Osteocyte (in vitro differentiated cells): ENCODE measurements around the gene NGEF. TPM values are rescaled to one million over a fixed set of nuclear protein-coding genes. Genes with fewer than 3 reads are reported as not detected.

Experiments used
- DNase-seq: peaks from one replicate; pipeline ENCODE4 v3.0.0; 2021; ENCODE audit warnings: mixed read lengths; ENCODE audit not compliant: unreplicated experiment; ENCODE audit errors: extremely low spot score
- H3K27ac Mint-ChIP-seq: one replicate; pipeline ENCODE4 v1.8.0; 2021; ENCODE audit warnings: mild to moderate bottlenecking, mixed read lengths; ENCODE audit not compliant: unreplicated experiment
- H3K27me3 Mint-ChIP-seq: one replicate; pipeline ENCODE4 v1.8.0; 2021; ENCODE audit warnings: mixed read lengths; ENCODE audit not compliant: unreplicated experiment
- H3K36me3 Mint-ChIP-seq: one replicate; pipeline ENCODE4 v1.8.0; 2021; ENCODE audit warnings: mixed read lengths; ENCODE audit not compliant: unreplicated experiment
- H3K4me1 Mint-ChIP-seq: one replicate; pipeline ENCODE4 v1.8.0; 2021; ENCODE audit warnings: mixed read lengths; ENCODE audit not compliant: unreplicated experiment
- H3K4me3 Mint-ChIP-seq: one replicate; pipeline ENCODE4 v1.8.0; 2021; ENCODE audit warnings: mild to moderate bottlenecking, moderate library complexity, mixed read lengths; ENCODE audit not compliant: unreplicated experiment
- H3K9me3 Mint-ChIP-seq: one replicate; pipeline ENCODE4 v1.8.0; 2021; ENCODE audit warnings: mixed read lengths; ENCODE audit not compliant: unreplicated experiment
- total RNA-seq: library from RNA; stranded (reverse); gene quantifications from 2 replicates; pipeline ENCODE4 v1.2.1, GENCODE V29; 2021
- TF ChIP-seq, protein P1 (sequence below): fragments of 200-600 bp; sonication (generic); IDR thresholded peaks from 2 replicates; pipeline ENCODE4 v1.5.0; 2021; ENCODE audit warnings: antibody characterized with exemption, mild to moderate bottlenecking, moderate library complexity

NGEF gene
- total RNA-seq, 1 donor from 2014 or later = 0.27 TPM

DNA sequence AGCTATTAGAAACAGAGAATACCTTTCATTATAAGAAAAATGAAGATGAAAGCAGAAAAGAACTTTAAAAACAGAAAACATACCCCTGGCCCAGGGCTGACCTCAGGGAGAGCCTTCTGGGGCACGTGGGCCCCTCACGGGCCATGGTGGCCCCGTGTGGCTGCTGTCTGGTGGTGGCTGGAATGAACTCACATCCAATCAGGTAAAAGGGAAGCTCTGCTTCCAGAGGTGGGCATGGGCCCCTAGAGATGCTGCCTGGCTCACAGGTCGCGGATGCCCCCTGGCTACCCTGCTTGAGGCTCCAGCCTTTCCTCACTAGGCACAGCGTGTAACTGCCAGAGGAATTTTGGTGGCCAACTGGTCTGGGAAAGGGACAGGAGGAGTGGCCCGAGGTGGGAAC is 126.4 kb downstream of the NGEF start:
- Mint-ChIP-seq H3K27ac (no peak overlapping the region), H3K4me1 (peaks cover 10% of the 10 kb centered on the region), H3K4me3 (no peak overlapping the region), H3K27me3 (no peaks in the 10 kb centered on the region), H3K36me3 (no peaks in the 10 kb centered on the region), H3K9me3 (no peaks in the 10 kb centered on the region)
- TF ChIP-seq, protein P1, sequence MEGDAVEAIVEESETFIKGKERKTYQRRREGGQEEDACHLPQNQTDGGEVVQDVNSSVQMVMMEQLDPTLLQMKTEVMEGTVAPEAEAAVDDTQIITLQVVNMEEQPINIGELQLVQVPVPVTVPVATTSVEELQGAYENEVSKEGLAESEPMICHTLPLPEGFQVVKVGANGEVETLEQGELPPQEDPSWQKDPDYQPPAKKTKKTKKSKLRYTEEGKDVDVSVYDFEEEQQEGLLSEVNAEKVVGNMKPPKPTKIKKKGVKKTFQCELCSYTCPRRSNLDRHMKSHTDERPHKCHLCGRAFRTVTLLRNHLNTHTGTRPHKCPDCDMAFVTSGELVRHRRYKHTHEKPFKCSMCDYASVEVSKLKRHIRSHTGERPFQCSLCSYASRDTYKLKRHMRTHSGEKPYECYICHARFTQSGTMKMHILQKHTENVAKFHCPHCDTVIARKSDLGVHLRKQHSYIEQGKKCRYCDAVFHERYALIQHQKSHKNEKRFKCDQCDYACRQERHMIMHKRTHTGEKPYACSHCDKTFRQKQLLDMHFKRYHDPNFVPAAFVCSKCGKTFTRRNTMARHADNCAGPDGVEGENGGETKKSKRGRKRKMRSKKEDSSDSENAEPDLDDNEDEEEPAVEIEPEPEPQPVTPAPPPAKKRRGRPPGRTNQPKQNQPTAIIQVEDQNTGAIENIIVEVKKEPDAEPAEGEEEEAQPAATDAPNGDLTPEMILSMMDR = no peak
- no peak for DNase-seq

GRCh38 chr2:232886176-232886575 is 126.9 kb downstream of the NGEF start:
- H3K4me3 Mint-ChIP-seq = no peak overlapping the region
- no peaks in the 10 kb centered on the region for H3K27me3 Mint-ChIP-seq
- no peak for DNase-seq
- TF ChIP-seq, protein P1 = no peak
- H3K4me1 Mint-ChIP-seq = peaks cover 6% of the 10 kb centered on the region
- H3K9me3 Mint-ChIP-seq = no peaks in the 10 kb centered on the region
- H3K27ac Mint-ChIP-seq = no peak overlapping the region
- H3K36me3 Mint-ChIP-seq = no peaks in the 10 kb centered on the region

DNA sequence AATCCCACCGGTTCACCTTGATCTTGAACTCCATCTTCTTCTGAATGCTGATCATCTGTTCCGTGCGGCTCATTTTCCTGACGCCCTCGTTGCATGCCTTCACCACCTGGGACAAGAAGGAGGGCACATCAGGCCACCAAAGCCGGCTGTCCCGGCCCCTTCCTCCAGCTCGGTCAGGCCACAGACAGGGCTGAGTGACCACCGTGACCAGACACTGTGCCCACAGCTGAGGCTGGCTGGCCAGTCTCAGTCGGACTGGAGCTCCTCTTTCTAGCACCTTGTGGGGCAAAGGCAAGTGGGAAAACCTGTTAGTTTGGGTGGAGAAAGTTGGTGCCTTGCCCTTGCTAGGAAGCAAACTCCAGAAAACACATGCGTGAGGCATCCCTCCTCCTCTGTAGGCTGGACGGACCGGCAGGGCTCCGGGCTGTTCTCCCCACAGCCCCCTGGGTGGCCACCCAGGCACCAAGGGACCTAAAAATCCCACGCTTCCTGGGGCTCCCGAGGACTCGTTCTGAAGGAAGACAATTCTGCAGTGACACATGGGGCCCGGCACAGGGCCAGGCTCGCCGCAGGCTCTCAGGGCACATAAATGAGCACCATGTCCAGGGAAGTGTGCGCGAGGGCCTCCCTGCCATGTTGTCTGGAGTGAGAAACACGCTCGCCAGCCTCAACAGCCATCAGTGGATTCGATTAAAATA is 127.6 kb downstream of the NGEF start:
- DNase-seq = no peak
- Mint-ChIP-seq H3K9me3 (no peaks in the 10 kb centered on the region), H3K4me3 (no peak overlapping the region)

DNA sequence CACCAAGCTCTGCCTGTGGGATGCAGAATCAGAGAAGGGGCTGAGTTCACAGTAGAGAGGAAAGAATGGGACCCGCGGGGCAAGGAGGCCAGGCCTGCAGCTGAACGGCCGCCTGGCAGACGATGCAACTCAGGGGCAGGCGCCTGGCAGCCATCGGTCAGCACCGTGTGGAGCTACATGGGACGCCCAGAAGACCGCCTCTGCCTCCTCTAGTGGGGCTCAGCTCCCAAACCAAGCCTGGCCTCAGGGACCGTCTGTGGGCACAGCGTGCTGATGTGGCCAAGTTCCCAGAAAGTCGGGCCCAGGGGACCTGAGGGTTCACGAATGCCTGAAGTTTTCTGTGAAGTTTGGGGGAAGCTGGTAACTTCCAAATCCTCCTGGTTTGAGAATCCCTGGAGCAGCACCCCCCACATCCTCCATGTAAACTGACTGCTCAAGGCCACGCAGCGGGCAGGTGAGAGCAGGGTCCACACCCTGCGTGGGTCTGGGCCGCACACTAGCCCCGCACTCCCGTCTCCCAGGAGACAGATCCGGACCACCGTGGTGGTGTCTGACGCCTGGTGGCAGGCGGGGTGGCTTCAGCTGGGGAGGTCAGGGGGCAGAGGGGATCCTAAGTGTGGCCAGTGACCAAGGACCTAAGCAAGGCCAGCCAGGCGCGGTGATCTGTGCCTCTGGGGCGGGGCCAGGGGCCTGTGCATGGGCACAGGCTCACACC is 128.3 kb downstream of the NGEF start:
- TF ChIP-seq, protein P1 = no peak
- no peaks in the 10 kb centered on the region for H3K36me3 Mint-ChIP-seq
- no peaks in the 10 kb centered on the region for H3K9me3 Mint-ChIP-seq
- no peaks in the 10 kb centered on the region for H3K4me1 Mint-ChIP-seq
- H3K27ac Mint-ChIP-seq = no peak overlapping the region
- peak; percentile 79 for DNase-seq
- H3K27me3 Mint-ChIP-seq = no peaks in the 10 kb centered on the region
- no peak overlapping the region for H3K4me3 Mint-ChIP-seq

More for the DNA sequence above, 127.6 kb downstream of the NGEF start:
- no peaks in the 10 kb centered on the region for H3K36me3 Mint-ChIP-seq
- no peak overlapping the region for H3K27ac Mint-ChIP-seq
- H3K4me1 Mint-ChIP-seq = no peaks in the 10 kb centered on the region
- no peaks in the 10 kb centered on the region for H3K27me3 Mint-ChIP-seq
- TF ChIP-seq, protein P1 = no peak

- no peak for DNase-seq
- TF ChIP-seq, protein P1 = no peak
- H3K4me1 Mint-ChIP-seq = no peaks in the 10 kb centered on the region
- no peaks in the 10 kb centered on the region for H3K9me3 Mint-ChIP-seq
- H3K27ac Mint-ChIP-seq = no peak overlapping the region
- H3K36me3 Mint-ChIP-seq = no peaks in the 10 kb centered on the region
- H3K27me3 Mint-ChIP-seq = no peaks in the 10 kb centered on the region
- H3K4me3 Mint-ChIP-seq = no peak overlapping the region
Measured at GRCh38 chr2:232884001-232884421, 129.0 kb downstream of the NGEF start.
